ENCODE measurements around the gene CLEC3A. TPM values are rescaled to one million over a fixed set of nuclear protein-coding genes. Genes with fewer than 3 reads are reported as not detected.
"Not testable (repeated sequence)": the region's sequence is repeated elsewhere in the genome, so short reads cannot be mapped to it uniquely, and the experiment has no call there.

Gene CLEC3A
- total RNA-seq, 4 donors from 2014 or later: not detected

GRCh38 chr16:78050734-78051400 lies 28.5 kb downstream of the CLEC3A start:
- TF ChIP-seq EP300 (IDR thresholded peaks at IDR 0.05; ENCODE audit: low read depth) (no peak), CTCF (IDR thresholded peaks at IDR 0.05) (no peak), POLR2AphosphoS5 (IDR thresholded peaks at IDR 0.05) (no peak), POLR2A (IDR thresholded peaks at IDR 0.05) (no peak)
- in situ Hi-C loops (cut with MboI; ENCODE audit: low pct_ligation_motif_present in 1 of 4, low pct_unique_long_range_greater_than_20kb in 1 of 4, low sequenced_read_pairs in 3 of 4): no loop called here
- H3K27ac ChIP-seq: no peak overlapping the region
- H3K4me1 ChIP-seq: peaks cover 0 to 1% (median 0%) of the 10 kb centered on the region in 4 donors
- peaks cover under 1% of the 10 kb centered on the region for H3K27me3 ChIP-seq
- H3K9me3 ChIP-seq: no peaks in the 10 kb centered on the region
- no peaks in the 10 kb centered on the region for H3K36me3 ChIP-seq
- no peak overlapping the region for H3K4me3 ChIP-seq
- intact Hi-C loops (cut with DNase I; ENCODE audit: low total_unique reads): no loop called here
- 61 to 65% methylated on average over 2 of the region's 2 CpGs for WGBS, 2 donors (ENCODE audit: low coverage in 1 of 2)
- DNase-seq: no peak

- Histone ChIP-seq H3K4me1 (no peaks in the 10 kb centered on the region), H3K36me3 (no peaks in the 10 kb centered on the region), H3K27me3 (no peaks in the 10 kb centered on the region), H3K4me3 (no peak overlapping the region), H3K9me3 (no peaks in the 10 kb centered on the region), H3K27ac (no peak overlapping the region)
- TF ChIP-seq POLR2A (IDR thresholded peaks at IDR 0.05) (no peak), CTCF (IDR thresholded peaks at IDR 0.05) (no peak), EP300 (IDR thresholded peaks at IDR 0.05; ENCODE audit: low read depth) (no peak), POLR2AphosphoS5 (IDR thresholded peaks at IDR 0.05) (no peak)
- 66 to 73% methylated on average over 5 to 9 of the region's 9 CpGs for WGBS, 2 donors (ENCODE audit: low coverage in 1 of 2)
- no peak for DNase-seq
- in situ Hi-C loops (cut with MboI; ENCODE audit: low pct_ligation_motif_present in 1 of 4, low pct_unique_long_range_greater_than_20kb in 1 of 4, low sequenced_read_pairs in 3 of 4): no loop called here
- intact Hi-C loops (cut with DNase I; ENCODE audit: low total_unique reads): no loop called here
These were observed 35.6 kb downstream of the CLEC3A start for GRCh38 chr16:78057803-78058564.

GRCh38 chr16:78059806-78060205 lies 37.5 kb downstream of the CLEC3A start:
- DNase-seq; H3K9me3 ChIP-seq; H3K4me1 ChIP-seq; H3K27me3 ChIP-seq; H3K36me3 ChIP-seq; in situ Hi-C loops (cut with MboI; ENCODE audit: low pct_ligation_motif_present in 1 of 4, low pct_unique_long_range_greater_than_20kb in 1 of 4, low sequenced_read_pairs in 3 of 4); H3K27ac ChIP-seq; intact Hi-C loops (cut with DNase I; ENCODE audit: low total_unique reads); H3K4me3 ChIP-seq: not testable (repeated sequence)
- 86% methylated on average over 25 of the region's 25 CpGs; no CpG with 5 or more reads in 1 of the 2 donors for WGBS, 2 donors (ENCODE audit: low coverage in 1 of 2)

GRCh38 chr16:78060295-78060694 lies 37.9 kb downstream of the CLEC3A start:
- Histone ChIP-seq H3K4me3 (no peak overlapping the region), H3K9me3 (no peaks in the 10 kb centered on the region), H3K27me3 (no peaks in the 10 kb centered on the region), H3K27ac (no peak overlapping the region), H3K36me3 (no peaks in the 10 kb centered on the region), H3K4me1 (no peaks in the 10 kb centered on the region)
- intact Hi-C loops (cut with DNase I; ENCODE audit: low total_unique reads): no loop called here
- WGBS, 2 donors (ENCODE audit: low coverage in 1 of 2): 8 to 32% methylated on average over 4 to 5 of the region's 5 CpGs
- DNase-seq: no peak
- in situ Hi-C loops (cut with MboI; ENCODE audit: low pct_ligation_motif_present in 1 of 4, low pct_unique_long_range_greater_than_20kb in 1 of 4, low sequenced_read_pairs in 3 of 4): no loop called here
- TF ChIP-seq CTCF (IDR thresholded peaks at IDR 0.05) (no peak), EP300 (IDR thresholded peaks at IDR 0.05; ENCODE audit: low read depth) (no peak), POLR2A (IDR thresholded peaks at IDR 0.05) (no peak), POLR2AphosphoS5 (IDR thresholded peaks at IDR 0.05) (no peak)

Data from transverse colon (tissue), 4 donors.